Body of pancreas (tissue), 4 donors: Measurements from ENCODE around the gene ARFIP1.

Source experiments
- POLR2A ChIP-seq, 3 donors: fragments of 450-650 bp; IDR thresholded peaks; one replicate each; pipeline ENCODE4 v1.6.1; 2016; ENCODE audit warnings: antibody characterized with exemption in 3 of 3, mild to moderate bottlenecking in 2 of 3
- TF ChIP-seq, protein P1 (sequence below), 7 experiments: fragments of 450-650 bp in 4 of 7; fragments of 200-600 bp in 3 of 7; sonication (generic) in 3 of 7; IDR thresholded peaks; one replicate each; pipeline ENCODE4 v1.5.1; 2016 to 2019; ENCODE audit warnings: antibody characterized with exemption in 7 of 7

- TF ChIP-seq, protein P1, sequence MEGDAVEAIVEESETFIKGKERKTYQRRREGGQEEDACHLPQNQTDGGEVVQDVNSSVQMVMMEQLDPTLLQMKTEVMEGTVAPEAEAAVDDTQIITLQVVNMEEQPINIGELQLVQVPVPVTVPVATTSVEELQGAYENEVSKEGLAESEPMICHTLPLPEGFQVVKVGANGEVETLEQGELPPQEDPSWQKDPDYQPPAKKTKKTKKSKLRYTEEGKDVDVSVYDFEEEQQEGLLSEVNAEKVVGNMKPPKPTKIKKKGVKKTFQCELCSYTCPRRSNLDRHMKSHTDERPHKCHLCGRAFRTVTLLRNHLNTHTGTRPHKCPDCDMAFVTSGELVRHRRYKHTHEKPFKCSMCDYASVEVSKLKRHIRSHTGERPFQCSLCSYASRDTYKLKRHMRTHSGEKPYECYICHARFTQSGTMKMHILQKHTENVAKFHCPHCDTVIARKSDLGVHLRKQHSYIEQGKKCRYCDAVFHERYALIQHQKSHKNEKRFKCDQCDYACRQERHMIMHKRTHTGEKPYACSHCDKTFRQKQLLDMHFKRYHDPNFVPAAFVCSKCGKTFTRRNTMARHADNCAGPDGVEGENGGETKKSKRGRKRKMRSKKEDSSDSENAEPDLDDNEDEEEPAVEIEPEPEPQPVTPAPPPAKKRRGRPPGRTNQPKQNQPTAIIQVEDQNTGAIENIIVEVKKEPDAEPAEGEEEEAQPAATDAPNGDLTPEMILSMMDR (IDR thresholded peaks at IDR 0.05), result no peak
- TF ChIP-seq POLR2A (IDR thresholded peaks at IDR 0.05), result no peak
Observed at GRCh38 chr4:152870606-152871005, 90.9 kb downstream of the ARFIP1 start.
